Prostate gland (tissue), 2 donors: Measurements from ENCODE around the gene ZDHHC17. TPM values are rescaled to one million over a fixed set of nuclear protein-coding genes. Genes with fewer than 3 reads are reported as not detected.

Experiments
- DNase-seq: peaks from one replicate; pipeline ENCODE4 v3.0.0-alpha.2; 2019; ENCODE audit warnings: low spot score
- H3K27ac ChIP-seq, 2 donors: fragments of 200-600 bp; sonication (generic); 2 replicates each; pipeline ENCODE4 v1.5.1; 2017 to 2019
- H3K27me3 ChIP-seq: fragments of 200-600 bp; sonication (generic); replicated peaks from 2 replicates; pipeline ENCODE4 v1.5.1; 2019; ENCODE audit not compliant: insufficient read depth
- H3K36me3 ChIP-seq, 2 donors: fragments of 200-600 bp; sonication (generic); 1 replicate in 1 of 2; 2 replicates in 1 of 2; pipeline versions ENCODE4 v1.5.1 to v1.8.1; 2017 to 2019
- H3K4me1 ChIP-seq: fragments of 200-600 bp; sonication (generic); replicated peaks from 2 replicates; pipeline ENCODE4 v1.5.1; 2019
- H3K4me3 ChIP-seq, 2 donors: fragments of 200-600 bp; sonication (generic); 2 replicates each; pipeline ENCODE4 v1.5.1; 2017 to 2019
- H3K9me3 ChIP-seq: fragments of 200-600 bp; sonication (generic); 2 replicates; pipeline ENCODE4 v1.5.1; 2017
- POLR2A ChIP-seq: fragments of 450-650 bp; IDR thresholded peaks from one replicate; pipeline ENCODE4 v1.6.1; 2016; ENCODE audit warnings: antibody characterized with exemption, mild to moderate bottlenecking
- POLR2AphosphoS5 ChIP-seq: sonication (generic); formaldehyde crosslinking; IDR thresholded peaks from one replicate; pipeline ENCODE4 v1.6.1; 2017; ENCODE audit warnings: antibody characterized with exemption
- WGBS: methylation state at CpG from one replicate; pipeline ENCODE4 v1.1.5; 2018; 5-methylcytosine and 5-hydroxymethylcytosine counted together
- intact Hi-C: fragments of 100-400 bp; cut with DNase I; formaldehyde crosslinking; loops from one replicate; pipeline ENCODE4 v1.14.2; 2022
- total RNA-seq, 2 donors: library from RNA; depleted of rRNA; stranded (reverse); fragments of >200 nt; gene quantifications; one replicate each; pipeline ENCODE4 v1.1.0, GENCODE V29; 2016
- TF ChIP-seq, protein P1 (sequence below), 4 experiments: fragments of 200-600 bp in 2 of 4; fragments of 450-650 bp in 2 of 4; sonication (generic) in 2 of 4; IDR thresholded peaks; 1 replicate in 3 of 4; 2 replicates in 1 of 4; pipeline ENCODE4 v1.5.1; 2016 to 2019; ENCODE audit warnings: antibody characterized with exemption in 4 of 4, mild to moderate bottlenecking in 2 of 4, moderate library complexity in 2 of 4

The ZDHHC17 gene
- total RNA-seq, 2 donors from 2014 or later: 21.6 to 34.6 TPM

DNA sequence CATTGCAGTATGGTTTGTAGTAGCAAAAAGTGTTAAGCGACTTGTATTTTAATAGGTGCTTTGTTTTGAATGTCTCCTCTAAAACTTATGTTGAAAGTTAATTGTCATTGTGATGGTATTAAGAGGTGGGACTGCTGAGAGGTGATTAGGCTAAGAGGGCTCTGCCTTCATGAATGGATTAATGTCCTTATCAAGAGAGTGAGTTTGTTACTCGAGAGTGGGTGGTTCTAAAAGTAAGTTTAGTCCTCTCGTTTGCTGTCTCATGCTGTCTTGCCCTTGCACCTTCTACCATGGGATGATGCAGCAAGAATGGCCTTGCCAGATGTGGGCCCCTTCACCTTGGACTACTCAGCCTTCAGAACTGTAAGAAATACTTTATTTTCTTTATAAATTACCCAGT lies 17.4 kb downstream of the ZDHHC17 start:
- no peaks in the 10 kb centered on the region for H3K4me1 ChIP-seq
- intact Hi-C loops: no loop called here
- no peak overlapping the region for H3K4me3 ChIP-seq
- H3K27me3 ChIP-seq: no peaks in the 10 kb centered on the region
- no peak for TF ChIP-seq POLR2AphosphoS5
- TF ChIP-seq, protein P1, sequence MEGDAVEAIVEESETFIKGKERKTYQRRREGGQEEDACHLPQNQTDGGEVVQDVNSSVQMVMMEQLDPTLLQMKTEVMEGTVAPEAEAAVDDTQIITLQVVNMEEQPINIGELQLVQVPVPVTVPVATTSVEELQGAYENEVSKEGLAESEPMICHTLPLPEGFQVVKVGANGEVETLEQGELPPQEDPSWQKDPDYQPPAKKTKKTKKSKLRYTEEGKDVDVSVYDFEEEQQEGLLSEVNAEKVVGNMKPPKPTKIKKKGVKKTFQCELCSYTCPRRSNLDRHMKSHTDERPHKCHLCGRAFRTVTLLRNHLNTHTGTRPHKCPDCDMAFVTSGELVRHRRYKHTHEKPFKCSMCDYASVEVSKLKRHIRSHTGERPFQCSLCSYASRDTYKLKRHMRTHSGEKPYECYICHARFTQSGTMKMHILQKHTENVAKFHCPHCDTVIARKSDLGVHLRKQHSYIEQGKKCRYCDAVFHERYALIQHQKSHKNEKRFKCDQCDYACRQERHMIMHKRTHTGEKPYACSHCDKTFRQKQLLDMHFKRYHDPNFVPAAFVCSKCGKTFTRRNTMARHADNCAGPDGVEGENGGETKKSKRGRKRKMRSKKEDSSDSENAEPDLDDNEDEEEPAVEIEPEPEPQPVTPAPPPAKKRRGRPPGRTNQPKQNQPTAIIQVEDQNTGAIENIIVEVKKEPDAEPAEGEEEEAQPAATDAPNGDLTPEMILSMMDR (IDR thresholded peaks at IDR 0.05): no peak
- no peak for TF ChIP-seq POLR2A
- H3K27ac ChIP-seq: no peak overlapping the region
- WGBS: 81% methylated on average over 3 of the region's 3 CpGs
- no peaks in the 10 kb centered on the region for H3K36me3 ChIP-seq
- DNase-seq: no peak
- no peaks in the 10 kb centered on the region for H3K9me3 ChIP-seq

DNA sequence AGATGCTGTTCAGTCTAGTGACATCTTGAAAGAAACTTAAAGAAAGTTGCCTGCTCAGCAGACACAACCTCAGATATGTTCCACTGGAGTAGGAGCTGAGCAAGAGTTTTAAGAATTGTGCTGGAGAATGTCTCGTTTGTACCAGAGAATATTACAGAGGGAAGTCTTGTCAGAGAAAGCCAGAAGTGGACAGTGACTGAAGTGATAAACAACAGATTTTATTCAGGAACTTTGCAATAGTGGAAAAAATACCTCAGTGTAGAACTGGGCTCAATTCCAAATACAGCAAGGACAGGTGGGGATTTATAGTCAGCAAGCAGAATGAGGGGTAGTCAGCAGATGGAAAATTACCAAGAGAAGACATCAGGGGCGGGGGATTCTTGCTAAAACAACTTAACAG lies 18.6 kb downstream of the ZDHHC17 start:
- intact Hi-C loops: no loop called here
- Histone ChIP-seq H3K9me3 (no peaks in the 10 kb centered on the region), H3K27me3 (no peaks in the 10 kb centered on the region), H3K4me1 (no peaks in the 10 kb centered on the region), H3K36me3 (no peaks in the 10 kb centered on the region), H3K27ac (no peak overlapping the region), H3K4me3 (no peak overlapping the region)
- TF ChIP-seq, protein P1 (IDR thresholded peaks at IDR 0.05): no peak
- TF ChIP-seq POLR2AphosphoS5: no peak
- TF ChIP-seq POLR2A: no peak
- DNase-seq: no peak
- WGBS: 58% methylated on average over 2 of the region's 2 CpGs

DNA sequence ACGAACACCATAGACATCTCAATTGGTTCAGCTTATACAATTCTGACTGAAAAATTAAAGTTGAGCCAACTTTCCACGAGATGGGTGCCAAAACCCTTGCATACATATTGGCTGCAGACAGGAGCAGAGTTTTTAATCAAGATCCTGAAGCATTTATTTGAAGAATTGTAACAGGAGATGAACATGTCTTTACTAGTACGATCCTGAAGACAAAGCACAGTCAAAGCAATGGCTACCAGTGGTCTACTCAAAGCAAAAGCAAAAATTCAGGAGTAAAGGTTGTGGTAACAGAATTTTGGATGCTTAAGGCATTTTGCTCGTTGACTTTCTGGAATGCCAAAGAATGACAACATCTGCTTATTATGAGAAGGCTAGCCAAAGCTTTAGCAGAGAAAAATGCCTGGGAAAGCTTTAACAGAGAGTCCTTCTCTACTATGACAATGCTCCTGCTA lies 20.7 kb downstream of the ZDHHC17 start:
- intact Hi-C loops: no loop called here
- H3K9me3 ChIP-seq: no peaks in the 10 kb centered on the region
- no peak overlapping the region for H3K27ac ChIP-seq
- H3K4me1 ChIP-seq: no peaks in the 10 kb centered on the region
- TF ChIP-seq POLR2A: no peak
- TF ChIP-seq POLR2AphosphoS5: peak; percentile 36
- no peaks in the 10 kb centered on the region for H3K36me3 ChIP-seq
- H3K4me3 ChIP-seq: no peak overlapping the region
- 15% methylated on average over 4 of the region's 4 CpGs for WGBS
- DNase-seq: peak; percentile 21
- H3K27me3 ChIP-seq: no peaks in the 10 kb centered on the region

DNA sequence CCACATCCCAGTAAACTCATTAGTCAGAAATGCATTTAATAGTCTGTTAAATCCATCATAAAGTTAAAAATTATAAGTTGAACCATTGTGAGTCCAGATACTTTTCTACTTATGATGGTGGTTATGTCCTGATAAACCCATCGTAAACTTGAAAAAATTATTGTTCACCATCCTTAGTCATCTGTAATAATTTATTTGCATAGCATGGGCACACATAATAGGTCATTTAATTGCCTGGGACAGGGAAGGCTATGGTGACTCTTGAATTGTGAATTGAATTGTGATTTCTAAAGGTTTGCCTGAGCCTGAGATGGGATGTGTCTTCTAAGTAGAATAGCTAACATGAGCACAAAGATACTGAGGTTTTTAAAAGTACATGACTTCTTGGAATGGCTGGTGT lies 21.5 kb downstream of the ZDHHC17 start:
- Histone ChIP-seq H3K4me1 (no peaks in the 10 kb centered on the region), H3K27me3 (no peaks in the 10 kb centered on the region), H3K9me3 (no peaks in the 10 kb centered on the region), H3K36me3 (no peaks in the 10 kb centered on the region), H3K4me3 (no peak overlapping the region), H3K27ac (no peak overlapping the region)
- no peak for DNase-seq
- 46% methylated on average over 1 of the region's 1 CpG for WGBS
- intact Hi-C loops: no loop called here
- TF ChIP-seq POLR2AphosphoS5 (no peak), POLR2A (no peak)
- TF ChIP-seq, protein P1 (IDR thresholded peaks at IDR 0.05): no peak

DNA sequence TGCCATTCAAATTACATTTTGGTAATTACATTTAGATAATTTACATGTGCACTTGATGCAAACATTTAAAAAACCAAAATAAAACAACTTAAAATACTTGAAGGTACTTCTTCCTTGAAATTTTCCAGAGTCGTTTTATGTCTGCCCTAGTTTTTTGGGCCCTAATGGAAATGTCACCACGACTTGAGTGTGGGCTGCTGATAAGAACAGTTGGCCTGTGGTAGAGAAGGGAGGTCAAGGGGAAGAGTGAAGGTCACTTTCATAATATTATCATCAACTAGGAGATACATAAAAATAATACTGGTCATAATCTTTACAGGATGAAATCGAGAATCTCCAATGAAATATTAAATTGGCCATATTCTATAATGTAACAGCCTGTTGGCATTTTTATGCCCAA lies 23.1 kb downstream of the ZDHHC17 start:
- no peak for DNase-seq
- no peaks in the 10 kb centered on the region for H3K27me3 ChIP-seq
- H3K9me3 ChIP-seq: no peaks in the 10 kb centered on the region
- H3K36me3 ChIP-seq: no peaks in the 10 kb centered on the region
- WGBS: 84% methylated on average over 3 of the region's 3 CpGs
- TF ChIP-seq POLR2A: no peak
- TF ChIP-seq, protein P1 (IDR thresholded peaks at IDR 0.05): no peak
- no peak for TF ChIP-seq POLR2AphosphoS5
- no peak overlapping the region for H3K4me3 ChIP-seq
- H3K4me1 ChIP-seq: no peaks in the 10 kb centered on the region
- intact Hi-C loops: no loop called here
- H3K27ac ChIP-seq: no peak overlapping the region
